ENCODE data around the gene TOR4A. TPM values are rescaled to one million over a fixed set of nuclear protein-coding genes. Genes with fewer than 3 reads are reported as not detected.
"Not testable (repeated sequence)": the region's sequence is repeated elsewhere in the genome, so short reads cannot be mapped to it uniquely, and the experiment has no call there.

The TOR4A gene
- total RNA-seq, 1 donor from 2014 or later, result 1.9 TPM

DNA sequence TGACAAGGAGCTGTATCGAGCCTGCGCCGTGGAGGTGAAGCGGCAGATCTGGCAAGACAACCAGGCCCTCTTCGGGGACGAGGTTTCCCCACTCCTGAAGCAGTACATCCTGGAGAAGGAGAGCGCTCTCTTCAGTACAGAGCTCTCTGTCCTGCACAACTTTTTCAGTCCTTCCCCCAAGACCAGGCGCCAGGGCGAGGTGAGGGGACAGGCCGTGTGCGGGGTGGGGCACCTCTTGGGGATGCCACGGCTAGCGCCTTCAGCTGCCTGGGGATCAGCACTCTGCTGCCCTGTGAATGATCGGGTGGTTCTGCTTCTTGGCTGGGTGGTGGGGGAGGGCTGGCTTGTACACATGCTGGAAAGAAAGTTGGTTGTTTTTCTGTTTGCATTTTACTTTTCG is 20.7 kb upstream of the TOR4A start:
- TF ChIP-seq, protein P1, sequence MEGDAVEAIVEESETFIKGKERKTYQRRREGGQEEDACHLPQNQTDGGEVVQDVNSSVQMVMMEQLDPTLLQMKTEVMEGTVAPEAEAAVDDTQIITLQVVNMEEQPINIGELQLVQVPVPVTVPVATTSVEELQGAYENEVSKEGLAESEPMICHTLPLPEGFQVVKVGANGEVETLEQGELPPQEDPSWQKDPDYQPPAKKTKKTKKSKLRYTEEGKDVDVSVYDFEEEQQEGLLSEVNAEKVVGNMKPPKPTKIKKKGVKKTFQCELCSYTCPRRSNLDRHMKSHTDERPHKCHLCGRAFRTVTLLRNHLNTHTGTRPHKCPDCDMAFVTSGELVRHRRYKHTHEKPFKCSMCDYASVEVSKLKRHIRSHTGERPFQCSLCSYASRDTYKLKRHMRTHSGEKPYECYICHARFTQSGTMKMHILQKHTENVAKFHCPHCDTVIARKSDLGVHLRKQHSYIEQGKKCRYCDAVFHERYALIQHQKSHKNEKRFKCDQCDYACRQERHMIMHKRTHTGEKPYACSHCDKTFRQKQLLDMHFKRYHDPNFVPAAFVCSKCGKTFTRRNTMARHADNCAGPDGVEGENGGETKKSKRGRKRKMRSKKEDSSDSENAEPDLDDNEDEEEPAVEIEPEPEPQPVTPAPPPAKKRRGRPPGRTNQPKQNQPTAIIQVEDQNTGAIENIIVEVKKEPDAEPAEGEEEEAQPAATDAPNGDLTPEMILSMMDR (IDR thresholded peaks at IDR 0.05), result no peak
- H3K4me1 Mint-ChIP-seq (ENCODE audit: unreplicated experiment), result peaks cover 19% of the 10 kb centered on the region

DNA sequence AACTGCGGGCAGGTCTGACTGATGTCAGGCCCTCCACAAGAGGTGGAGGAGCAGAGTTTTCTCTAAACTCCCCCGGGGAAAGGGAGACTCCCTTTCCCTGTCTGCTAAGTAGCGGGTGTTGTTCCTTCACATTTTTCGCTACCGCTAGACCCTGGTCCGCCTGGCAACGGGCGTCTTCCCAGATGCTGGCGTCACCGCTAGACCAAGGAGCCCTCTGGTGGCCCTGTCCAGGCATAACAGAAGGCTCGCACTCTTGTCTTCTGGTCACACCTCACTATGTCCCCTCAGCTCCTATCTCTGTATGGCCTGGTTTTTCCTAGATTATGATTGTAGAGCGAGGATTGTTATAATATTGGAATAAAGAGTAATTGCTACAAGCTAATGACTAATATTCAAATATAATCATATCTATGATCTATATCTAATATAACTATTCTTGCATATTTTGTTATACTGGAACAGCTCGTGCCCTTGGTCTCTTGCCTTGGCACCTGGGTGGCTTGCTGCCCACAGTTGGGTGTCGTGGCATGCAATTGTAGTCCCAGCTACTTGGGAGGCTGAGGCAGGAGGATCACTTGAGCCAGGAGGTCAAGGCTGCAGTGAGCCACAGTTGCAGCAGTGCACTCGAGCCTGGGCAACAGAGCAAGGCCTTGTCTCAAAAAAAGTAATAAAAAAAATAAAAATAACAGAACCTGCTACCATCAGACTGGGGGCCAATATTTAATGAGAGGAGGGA is 15.2 kb upstream of the TOR4A start:
- H3K4me3 Mint-ChIP-seq (ENCODE audit: unreplicated experiment); H3K27ac Mint-ChIP-seq (ENCODE audit: unreplicated experiment); H3K9me3 Mint-ChIP-seq (ENCODE audit: unreplicated experiment); H3K27me3 Mint-ChIP-seq (ENCODE audit: unreplicated experiment); DNase-seq (ENCODE audit: extremely low spot score, unreplicated experiment); H3K36me3 Mint-ChIP-seq (ENCODE audit: unreplicated experiment); H3K4me1 Mint-ChIP-seq (ENCODE audit: unreplicated experiment): not testable (repeated sequence)
- TF ChIP-seq, protein P1 (IDR thresholded peaks at IDR 0.05), result peak; percentile 55

More for the DNA sequence above, 20.7 kb upstream of the TOR4A start:
- no peak for DNase-seq (ENCODE audit: extremely low spot score, unreplicated experiment)
- Mint-ChIP-seq H3K4me3 (ENCODE audit: unreplicated experiment) (peak overlapping the region; percentile 85), H3K36me3 (ENCODE audit: unreplicated experiment) (no peaks in the 10 kb centered on the region), H3K27ac (ENCODE audit: unreplicated experiment) (no peak overlapping the region), H3K27me3 (ENCODE audit: unreplicated experiment) (no peaks in the 10 kb centered on the region), H3K9me3 (ENCODE audit: unreplicated experiment) (no peaks in the 10 kb centered on the region)

DNA sequence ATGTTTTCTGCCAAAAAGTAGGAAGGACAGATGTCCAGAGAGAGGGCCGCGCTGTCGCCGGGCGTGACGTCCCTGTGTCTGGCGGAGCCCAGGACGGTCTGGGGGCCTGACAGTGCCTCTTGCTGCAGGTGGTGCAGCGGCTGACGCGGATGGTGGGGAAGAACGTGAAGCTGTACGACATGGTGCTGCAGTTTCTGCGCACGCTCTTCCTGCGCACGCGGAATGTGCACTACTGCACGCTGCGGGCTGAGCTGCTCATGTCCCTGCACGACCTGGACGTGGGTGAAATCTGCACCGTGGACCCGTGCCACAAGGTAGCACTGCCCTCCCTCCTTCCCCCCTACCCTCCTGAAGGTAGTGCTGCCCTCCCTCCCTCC is 14.6 kb upstream of the TOR4A start:
- Mint-ChIP-seq H3K36me3 (ENCODE audit: unreplicated experiment) (peaks cover 8% of the 10 kb centered on the region), H3K27me3 (ENCODE audit: unreplicated experiment) (no peaks in the 10 kb centered on the region), H3K9me3 (ENCODE audit: unreplicated experiment) (no peaks in the 10 kb centered on the region), H3K27ac (ENCODE audit: unreplicated experiment) (no peak overlapping the region), H3K4me3 (ENCODE audit: unreplicated experiment) (no peak overlapping the region), H3K4me1 (ENCODE audit: unreplicated experiment) (peaks cover 7% of the 10 kb centered on the region)
- no peak for DNase-seq (ENCODE audit: extremely low spot score, unreplicated experiment)
- TF ChIP-seq, protein P1 (IDR thresholded peaks at IDR 0.05), result no peak

DNA sequence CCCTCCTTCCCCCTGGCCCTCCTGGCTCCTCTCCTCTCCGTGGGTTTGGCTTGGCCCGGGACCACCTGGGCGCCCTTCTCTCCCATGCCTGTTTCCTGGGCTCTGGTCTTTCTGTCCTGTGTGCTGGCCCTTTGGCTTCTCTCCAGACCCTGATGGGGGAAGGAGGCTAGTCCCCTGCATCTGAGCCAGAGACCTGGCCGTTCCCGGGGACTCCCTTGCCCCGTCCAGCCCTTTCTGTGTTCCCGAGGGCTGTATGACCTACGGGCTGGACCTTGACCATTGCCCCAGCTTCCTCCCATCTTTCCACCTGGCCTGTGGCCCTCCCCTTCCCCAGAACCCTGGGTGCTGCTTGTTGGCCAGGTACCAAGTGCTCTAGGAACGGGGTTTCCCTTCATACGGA is 14.0 kb upstream of the TOR4A start:
- no peak for DNase-seq (ENCODE audit: extremely low spot score, unreplicated experiment)
- Mint-ChIP-seq H3K9me3 (ENCODE audit: unreplicated experiment) (no peaks in the 10 kb centered on the region), H3K36me3 (ENCODE audit: unreplicated experiment) (peaks cover 8% of the 10 kb centered on the region), H3K27me3 (ENCODE audit: unreplicated experiment) (no peaks in the 10 kb centered on the region), H3K4me1 (ENCODE audit: unreplicated experiment) (peaks cover 8% of the 10 kb centered on the region), H3K27ac (ENCODE audit: unreplicated experiment) (no peak overlapping the region), H3K4me3 (ENCODE audit: unreplicated experiment) (no peak overlapping the region)
- TF ChIP-seq, protein P1 (IDR thresholded peaks at IDR 0.05), result no peak

DNA sequence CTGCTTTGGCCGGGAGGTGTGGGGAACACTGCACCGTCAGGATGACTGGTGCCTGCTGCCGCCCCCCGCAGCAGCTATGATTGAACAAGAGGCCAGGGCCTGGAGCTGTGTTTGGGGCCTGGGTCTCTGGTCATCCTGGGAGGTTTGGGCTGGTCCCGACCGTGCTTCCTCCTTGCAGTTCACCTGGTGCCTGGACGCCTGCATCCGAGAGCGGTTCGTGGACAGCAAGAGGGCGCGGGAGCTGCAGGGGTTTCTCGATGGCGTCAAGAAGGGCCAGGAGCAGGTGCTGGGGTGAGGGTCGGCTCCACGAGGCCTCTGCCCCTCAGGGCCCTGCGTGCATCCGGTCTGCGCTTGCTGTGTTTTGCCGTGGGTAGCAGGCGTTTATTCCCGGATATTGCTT is 13.5 kb upstream of the TOR4A start:
- TF ChIP-seq, protein P1 (IDR thresholded peaks at IDR 0.05), result no peak
- Mint-ChIP-seq H3K27me3 (ENCODE audit: unreplicated experiment) (no peaks in the 10 kb centered on the region), H3K36me3 (ENCODE audit: unreplicated experiment) (peaks cover 8% of the 10 kb centered on the region), H3K9me3 (ENCODE audit: unreplicated experiment) (no peaks in the 10 kb centered on the region), H3K4me1 (ENCODE audit: unreplicated experiment) (peaks cover 13% of the 10 kb centered on the region), H3K27ac (ENCODE audit: unreplicated experiment) (no peak overlapping the region), H3K4me3 (ENCODE audit: unreplicated experiment) (no peak overlapping the region)
- no peak for DNase-seq (ENCODE audit: extremely low spot score, unreplicated experiment)

Data from osteocyte (in vitro differentiated cells).